ENCODE data around the gene SLC13A3. TPM values are rescaled to one million over a fixed set of nuclear protein-coding genes. Genes with fewer than 3 reads are reported as not detected.
A peak's percentile ranks its signal among the peaks of the same experiment; 100 is the strongest.

Gene SLC13A3
- total RNA-seq, 2 experiments from 2014 or later = not detected

DNA sequence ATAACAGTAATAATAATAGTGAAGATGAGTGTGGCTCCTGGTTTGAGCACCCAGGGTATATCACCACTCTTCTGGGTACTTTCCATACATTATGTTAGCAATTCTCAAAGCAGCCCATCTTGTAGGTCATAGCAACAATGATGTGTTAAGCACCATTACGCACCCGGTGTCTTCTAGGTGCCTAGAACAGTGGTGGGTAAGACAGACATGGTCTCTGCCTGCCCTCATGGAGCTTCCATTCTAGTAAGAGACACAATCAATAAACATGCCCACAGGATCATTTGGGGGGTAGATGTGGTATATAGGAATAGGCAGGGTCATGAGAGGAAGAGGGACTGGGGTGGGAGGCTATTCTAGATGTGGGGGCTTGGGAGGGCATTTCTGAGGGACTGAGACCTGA, 79.8 kb downstream of the SLC13A3 start:
- intact Hi-C loops (cut with micrococcal nuclease) = no loop called here
- no peak overlapping the region for H3K4me3 Mint-ChIP-seq
- CTCF ChIA-PET = no interaction called here
- no peaks in the 10 kb centered on the region for H3K9me3 Mint-ChIP-seq
- no peaks in the 10 kb centered on the region for H3K36me3 Mint-ChIP-seq (ENCODE audit: low read depth)
- no peaks in the 10 kb centered on the region for H3K4me1 Mint-ChIP-seq (ENCODE audit: low read depth)
- DNase-seq = no peak
- no peak overlapping the region for H3K27ac Mint-ChIP-seq
- H3K27me3 Mint-ChIP-seq (ENCODE audit: low read depth) = peaks cover 6% of the 10 kb centered on the region

DNA sequence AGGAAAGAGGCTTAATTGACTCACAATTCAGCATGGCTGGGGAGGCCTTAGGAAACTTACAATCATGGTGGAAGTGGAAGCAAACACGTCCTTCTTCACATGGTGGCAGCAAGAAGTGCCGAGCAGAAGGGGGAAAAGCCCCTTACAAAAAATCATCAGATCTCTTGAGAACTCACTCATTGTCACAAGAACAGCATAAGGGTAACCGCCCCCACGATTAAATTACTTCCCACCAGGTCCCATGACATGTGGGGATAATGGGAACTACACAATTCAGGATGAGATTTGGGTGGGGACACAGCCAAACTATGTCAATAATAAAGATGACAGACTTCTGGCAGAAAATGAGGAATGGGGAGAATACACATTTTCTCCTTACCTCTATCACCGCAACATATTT, 80.3 kb downstream of the SLC13A3 start:
- H3K9me3 Mint-ChIP-seq = no peaks in the 10 kb centered on the region
- intact Hi-C loops (cut with micrococcal nuclease) = no loop called here
- DNase-seq = no peak
- peaks cover 9% of the 10 kb centered on the region for H3K27me3 Mint-ChIP-seq (ENCODE audit: low read depth)
- H3K36me3 Mint-ChIP-seq (ENCODE audit: low read depth) = no peaks in the 10 kb centered on the region
- H3K4me1 Mint-ChIP-seq (ENCODE audit: low read depth) = no peaks in the 10 kb centered on the region
- CTCF ChIA-PET = no interaction called here
- no peak overlapping the region for H3K4me3 Mint-ChIP-seq
- no peak overlapping the region for H3K27ac Mint-ChIP-seq

DNA sequence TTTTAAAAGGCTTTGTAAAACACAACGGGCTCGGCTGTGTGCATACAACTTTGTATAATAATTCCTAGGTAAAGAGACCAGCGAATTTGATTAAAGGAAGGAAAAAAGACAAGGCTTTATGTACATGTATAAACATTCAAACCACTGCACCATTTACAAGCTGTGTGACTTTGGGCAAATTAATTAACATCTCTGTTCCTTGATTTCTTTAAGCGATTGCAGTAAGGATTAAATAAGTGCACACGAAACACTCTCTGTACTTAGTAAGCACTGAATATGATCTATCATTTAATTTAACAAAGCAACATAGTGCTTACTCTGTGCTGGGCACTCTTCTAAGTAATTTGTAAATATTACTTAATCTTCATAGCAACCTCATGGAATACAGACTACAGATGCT, 81.3 kb downstream of the SLC13A3 start:
- intact Hi-C loops (cut with micrococcal nuclease) = no loop called here
- DNase-seq = no peak
- peaks cover 9% of the 10 kb centered on the region for H3K27me3 Mint-ChIP-seq (ENCODE audit: low read depth)
- no peaks in the 10 kb centered on the region for H3K9me3 Mint-ChIP-seq
- H3K4me1 Mint-ChIP-seq (ENCODE audit: low read depth) = no peaks in the 10 kb centered on the region
- H3K36me3 Mint-ChIP-seq (ENCODE audit: low read depth) = no peaks in the 10 kb centered on the region
- no peak overlapping the region for H3K4me3 Mint-ChIP-seq
- no peak overlapping the region for H3K27ac Mint-ChIP-seq
- CTCF ChIA-PET = no interaction called here

GRCh38 chr20:46568570-46569129, 82.6 kb downstream of the SLC13A3 start:
- Mint-ChIP-seq H3K27ac (no peak overlapping the region), H3K4me1 (ENCODE audit: low read depth) (no peaks in the 10 kb centered on the region), H3K4me3 (no peak overlapping the region), H3K9me3 (no peaks in the 10 kb centered on the region), H3K36me3 (ENCODE audit: low read depth) (no peaks in the 10 kb centered on the region), H3K27me3 (ENCODE audit: low read depth) (peaks cover 9% of the 10 kb centered on the region)
- intact Hi-C loops (cut with micrococcal nuclease) = no loop called here
- no peak for DNase-seq
- CTCF ChIA-PET = interaction anchor here (0.6 kb wide), 1 partner anchor 132 kb away, joined by 5 read pairs; no protein-coding TSS in a partner anchor

GRCh38 chr20:46566125-46566524, 85.1 kb downstream of the SLC13A3 start:
- Mint-ChIP-seq H3K4me3 (no peak overlapping the region), H3K27ac (no peak overlapping the region), H3K36me3 (ENCODE audit: low read depth) (no peaks in the 10 kb centered on the region), H3K27me3 (ENCODE audit: low read depth) (peaks cover 9% of the 10 kb centered on the region), H3K4me1 (ENCODE audit: low read depth) (no peaks in the 10 kb centered on the region), H3K9me3 (no peaks in the 10 kb centered on the region)
- DNase-seq = no peak
- CTCF ChIA-PET = no interaction called here
- intact Hi-C loops (cut with micrococcal nuclease) = no loop called here

GRCh38 chr20:46564241-46564957, 86.9 kb downstream of the SLC13A3 start:
- DNase-seq = no peak
- CTCF ChIA-PET = interaction anchor here (0.8 to 1.3 kb wide), 2 partner anchors 10 to 13 kb away, joined by 3 to 4 read pairs; no protein-coding TSS in a partner anchor
- intact Hi-C loops (cut with micrococcal nuclease) = no loop called here
- H3K4me1 Mint-ChIP-seq (ENCODE audit: low read depth) = no peaks in the 10 kb centered on the region
- no peaks in the 10 kb centered on the region for H3K36me3 Mint-ChIP-seq (ENCODE audit: low read depth)
- no peak overlapping the region for H3K4me3 Mint-ChIP-seq
- peaks cover 9% of the 10 kb centered on the region for H3K27me3 Mint-ChIP-seq (ENCODE audit: low read depth)
- H3K27ac Mint-ChIP-seq = no peak overlapping the region
- no peaks in the 10 kb centered on the region for H3K9me3 Mint-ChIP-seq

GRCh38 chr20:46563860-46564221, 87.4 kb downstream of the SLC13A3 start:
- H3K4me3 Mint-ChIP-seq = no peak overlapping the region
- CTCF ChIA-PET = interaction anchor here (1.3 kb wide), 1 partner anchor 10 kb away, joined by 3 read pairs; no protein-coding TSS in a partner anchor
- H3K36me3 Mint-ChIP-seq (ENCODE audit: low read depth) = no peaks in the 10 kb centered on the region
- DNase-seq = no peak
- H3K27me3 Mint-ChIP-seq (ENCODE audit: low read depth) = peaks cover 9% of the 10 kb centered on the region
- H3K4me1 Mint-ChIP-seq (ENCODE audit: low read depth) = peaks cover 1% of the 10 kb centered on the region
- intact Hi-C loops (cut with micrococcal nuclease) = loop anchor here (2.0 kb wide), 1 partner anchor 43 kb away; no protein-coding TSS in a partner anchor
- no peaks in the 10 kb centered on the region for H3K9me3 Mint-ChIP-seq
- no peak overlapping the region for H3K27ac Mint-ChIP-seq

DNA sequence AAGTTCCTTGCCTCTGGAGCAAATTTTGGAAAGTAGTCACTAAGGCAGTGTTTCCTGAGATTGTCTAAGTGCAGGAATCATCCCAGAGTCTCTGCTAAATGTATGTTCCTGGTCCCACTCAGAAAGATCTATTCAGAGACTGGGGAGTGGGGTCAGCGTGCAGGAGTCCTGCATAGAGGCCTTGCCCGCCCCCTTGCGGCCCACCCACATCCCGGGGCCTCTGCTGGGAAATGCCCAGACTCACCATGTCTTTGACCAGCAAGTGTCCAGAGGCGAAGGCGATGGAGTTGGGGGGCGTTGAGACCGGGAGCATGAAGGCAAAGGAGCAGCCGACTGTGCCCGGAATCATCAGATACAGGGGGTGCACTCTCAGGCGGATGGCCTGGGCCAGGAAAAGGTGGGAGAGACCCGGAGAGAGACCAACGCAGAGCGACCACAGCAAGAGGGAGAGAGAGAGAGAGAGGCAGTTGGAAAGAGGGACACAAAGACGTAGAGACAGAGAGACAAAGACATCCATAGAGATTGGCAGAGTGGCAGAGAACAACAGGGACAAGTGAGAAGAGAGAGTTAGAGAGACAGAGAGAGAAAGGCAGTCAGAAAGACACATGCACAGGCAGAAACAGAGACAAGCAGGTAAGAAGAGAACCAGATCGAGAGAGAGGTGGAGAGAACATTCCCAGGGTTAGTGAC, 87.9 kb downstream of the SLC13A3 start:
- Mint-ChIP-seq H3K9me3 (no peaks in the 10 kb centered on the region), H3K27me3 (ENCODE audit: low read depth) (peaks cover 9% of the 10 kb centered on the region), H3K36me3 (ENCODE audit: low read depth) (no peaks in the 10 kb centered on the region), H3K4me3 (no peak overlapping the region), H3K4me1 (ENCODE audit: low read depth) (peaks cover 7% of the 10 kb centered on the region), H3K27ac (no peak overlapping the region)
- intact Hi-C loops (cut with micrococcal nuclease) = loop anchor here (2.0 kb wide), 1 partner anchor 43 kb away; no protein-coding TSS in a partner anchor
- DNase-seq = no peak
- CTCF ChIA-PET = interaction anchor here (0.6 to 1.5 kb wide), 7 partner anchors 9 to 438 kb away, joined by 3 to 4 read pairs (median 3); no protein-coding TSS in a partner anchor

DNA sequence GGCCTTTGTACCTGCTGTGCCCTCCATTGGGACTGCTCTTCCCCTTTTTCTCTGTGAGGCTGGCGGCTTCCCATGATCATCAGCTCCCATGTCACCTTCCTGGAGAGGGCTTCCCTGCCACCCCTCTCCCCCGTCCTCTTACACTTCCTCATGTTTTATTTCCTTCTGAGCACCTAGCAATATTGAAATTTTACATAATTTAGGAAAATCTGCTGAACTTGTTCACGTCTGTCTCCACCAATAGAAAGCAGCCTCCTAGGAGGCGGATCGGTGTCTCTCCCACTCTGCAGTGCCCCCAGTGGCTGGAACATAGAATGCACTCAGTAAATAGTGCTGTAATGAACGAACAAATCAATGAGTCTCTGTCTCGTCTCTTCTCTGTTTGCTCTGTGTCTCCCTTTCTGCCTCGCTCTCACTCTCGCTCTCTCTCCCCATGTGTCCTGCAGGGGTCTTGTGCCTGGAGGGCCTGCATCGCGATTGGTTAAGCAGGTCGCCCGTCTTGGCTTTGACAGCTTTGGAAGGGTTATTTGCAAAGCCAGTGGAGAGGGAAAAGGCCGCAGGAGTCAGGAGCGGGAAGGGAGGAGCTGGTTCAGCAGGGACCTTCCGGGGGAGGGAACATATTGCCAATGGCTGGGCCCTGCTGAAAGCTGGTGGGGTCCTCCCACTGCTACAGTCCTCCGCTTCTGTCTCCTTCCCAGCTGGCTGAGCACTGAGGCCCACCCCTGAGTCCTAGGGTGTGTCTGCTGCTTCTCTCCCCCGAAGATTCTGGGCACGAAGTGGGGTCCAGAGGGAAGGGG, 88.7 kb downstream of the SLC13A3 start:
- CTCF ChIA-PET = interaction anchor here (0.6 to 1.5 kb wide), 9 partner anchors 10 to 437 kb away, joined by 3 to 5 read pairs (median 3); no protein-coding TSS in a partner anchor
- H3K36me3 Mint-ChIP-seq (ENCODE audit: low read depth) = no peaks in the 10 kb centered on the region
- DNase-seq = peak; percentile 83
- no peaks in the 10 kb centered on the region for H3K9me3 Mint-ChIP-seq
- H3K4me1 Mint-ChIP-seq (ENCODE audit: low read depth) = peaks cover 14% of the 10 kb centered on the region
- H3K27me3 Mint-ChIP-seq (ENCODE audit: low read depth) = peaks cover 7% of the 10 kb centered on the region
- H3K4me3 Mint-ChIP-seq = no peak overlapping the region
- no peak overlapping the region for H3K27ac Mint-ChIP-seq
- intact Hi-C loops (cut with micrococcal nuclease) = loop anchor here (1.0 to 2.0 kb wide), 2 partner anchors 42 to 119 kb away; no protein-coding TSS in a partner anchor

GRCh38 chr20:46562009-46562372, 89.3 kb downstream of the SLC13A3 start:
- no peak for DNase-seq
- Mint-ChIP-seq H3K4me1 (ENCODE audit: low read depth) (peaks cover 18% of the 10 kb centered on the region), H3K9me3 (no peaks in the 10 kb centered on the region), H3K4me3 (no peak overlapping the region), H3K27ac (no peak overlapping the region), H3K36me3 (ENCODE audit: low read depth) (no peaks in the 10 kb centered on the region), H3K27me3 (ENCODE audit: low read depth) (peaks cover 3% of the 10 kb centered on the region)
- intact Hi-C loops (cut with micrococcal nuclease) = loop anchor here (1.0 to 2.0 kb wide), 2 partner anchors 41 to 119 kb away; no protein-coding TSS in a partner anchor
- CTCF ChIA-PET = interaction anchor here (1.2 to 1.5 kb wide), 6 partner anchors 9 to 39 kb away, joined by 3 to 5 read pairs (median 4); no protein-coding TSS in a partner anchor

- CTCF ChIA-PET = no interaction called here
- H3K36me3 Mint-ChIP-seq (ENCODE audit: low read depth) = no peaks in the 10 kb centered on the region
- intact Hi-C loops (cut with micrococcal nuclease) = loop anchor here (2.0 to 10.0 kb wide), 4 partner anchors 121 to 1915 kb away; partner anchors contain the start of gene TP53RK
- H3K4me1 Mint-ChIP-seq (ENCODE audit: low read depth) = peaks cover 18% of the 10 kb centered on the region
- H3K9me3 Mint-ChIP-seq = no peaks in the 10 kb centered on the region
- no peak for DNase-seq
- H3K27ac Mint-ChIP-seq = no peak overlapping the region
- no peaks in the 10 kb centered on the region for H3K27me3 Mint-ChIP-seq (ENCODE audit: low read depth)
- no peak overlapping the region for H3K4me3 Mint-ChIP-seq
Observed at GRCh38 chr20:46559685-46560440, 91.4 kb downstream of the SLC13A3 start.

Data from activated naive CD4-positive, alpha-beta T cell treated with anti-CD3 and anti-CD28 coated beads for 36 hours (primary cell).